ENCODE measurements around the gene HSPBP1. TPM values are rescaled to one million over a fixed set of nuclear protein-coding genes. Genes with fewer than 3 reads are reported as not detected.

The HSPBP1 gene
- total and polyA plus RNA-seq, 2 of the 13 experiments (the other 11 are each of a cell fraction or from before 2014, with no cell fraction given), result 22.3 to 33.7 TPM

DNA sequence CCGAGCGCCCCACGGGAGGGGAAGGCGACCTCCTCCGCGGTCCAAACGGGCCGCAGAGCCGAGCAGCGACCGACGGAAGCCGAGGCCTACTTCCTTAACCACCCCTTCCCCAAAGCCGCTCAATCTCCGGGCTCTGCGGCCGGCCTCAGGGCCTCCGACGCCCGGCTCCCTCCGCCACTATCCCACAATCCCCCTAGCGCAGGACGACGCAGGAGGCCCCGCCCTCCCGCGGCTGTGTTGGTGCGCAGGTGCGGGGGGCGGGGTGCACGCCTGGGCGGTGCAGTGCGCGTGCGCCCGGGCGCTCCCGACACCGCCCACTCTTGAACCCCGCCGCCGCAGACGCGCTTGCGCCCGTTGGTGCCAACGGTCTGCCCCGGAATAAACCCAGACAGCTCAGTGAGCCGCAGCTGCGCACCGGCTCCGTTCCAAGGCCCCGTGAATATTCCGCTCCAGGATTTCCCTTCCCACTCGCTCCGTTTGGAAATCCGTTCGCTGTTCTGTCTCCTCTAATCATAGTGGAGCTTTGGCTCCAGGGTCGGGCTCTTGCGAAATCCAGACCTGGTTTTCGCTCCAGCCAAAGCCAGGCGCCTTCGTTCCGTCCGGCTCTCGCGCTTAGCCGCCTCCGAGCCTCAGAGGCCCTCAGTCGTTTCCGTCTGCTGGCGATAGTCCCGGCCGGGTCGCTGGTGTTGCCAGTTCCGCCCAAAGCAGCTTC, 20.9 kb downstream of the HSPBP1 start, which contains the start of gene PPP6R1 (continued):
- no peak for TF ChIP-seq PLRG1 (conservative IDR thresholded peaks at IDR 0.05)
- no peak for TF ChIP-seq ZNF121 (CRISPR knock-in tag; IDR thresholded peaks at IDR 0.05)
- TF ChIP-seq, protein P1, sequence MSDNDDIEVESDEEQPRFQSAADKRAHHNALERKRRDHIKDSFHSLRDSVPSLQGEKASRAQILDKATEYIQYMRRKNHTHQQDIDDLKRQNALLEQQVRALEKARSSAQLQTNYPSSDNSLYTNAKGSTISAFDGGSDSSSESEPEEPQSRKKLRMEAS (IDR thresholded peaks at IDR 0.05), result peak; percentile 65
- no peak for TF ChIP-seq ZNF382 (CRISPR knock-in tag; IDR thresholded peaks at IDR 0.05; ENCODE audit: borderline replicate concordance)
- TF ChIP-seq CHD4 (IDR thresholded peaks at IDR 0.05; ENCODE audit: borderline replicate concordance, low read length), result no peak
- peak; percentile 94 for TF ChIP-seq HNRNPLL (IDR thresholded peaks at IDR 0.05; ENCODE audit: low read depth, low read length, poor library complexity, severe bottlenecking)
- no peak for TF ChIP-seq GATA4 (IDR thresholded peaks at IDR 0.05; ENCODE audit: borderline replicate concordance, low read depth)
- TF ChIP-seq KLF9 (CRISPR knock-in tag; IDR thresholded peaks at IDR 0.05; ENCODE audit: low read depth), result no peak; the same call in 1 of the 2 replicates
- TF ChIP-seq ZNF274 (CRISPR knock-in tag; IDR thresholded peaks at IDR 0.05), result no peak
- no peak for TF ChIP-seq NCOA5 (CRISPR knock-in tag; IDR thresholded peaks at IDR 0.05)
- no peak for TF ChIP-seq GLI4 (CRISPR knock-in tag; IDR thresholded peaks at IDR 0.05; ENCODE audit: borderline replicate concordance)
- peak; percentile 26; the same call in 1 of the 2 replicates for TF ChIP-seq ZBTB42 (CRISPR knock-in tag; IDR thresholded peaks at IDR 0.05)
- TF ChIP-seq ZNF256 (CRISPR knock-in tag; conservative IDR thresholded peaks at IDR 0.05), result 0 out of 2 replicates have a peak, but pooled peaks have one; percentile 39
- TF ChIP-seq ZNF143 (CRISPR knock-in tag; IDR thresholded peaks at IDR 0.05), result peak; percentile 84
- TF ChIP-seq ZNF766 (CRISPR knock-in tag; IDR thresholded peaks at IDR 0.05; ENCODE audit: borderline replicate concordance), result peak; percentile 95; the same call in 1 of the 2 replicates
- peak; percentile 54 for TF ChIP-seq NFYC (CRISPR knock-in tag; IDR thresholded peaks at IDR 0.05)
- TF ChIP-seq SOX13 (IDR thresholded peaks at IDR 0.05), result no peak
- peak in 1 of 2 experiments; percentile 55; a peak in 2 of 4 replicates for TF ChIP-seq SOX13 (CRISPR knock-in tag; conservative IDR thresholded peaks at IDR 0.05 in 1 of 2, IDR thresholded peaks at IDR 0.05 in 1 of 2)
- TF ChIP-seq, protein P2, sequence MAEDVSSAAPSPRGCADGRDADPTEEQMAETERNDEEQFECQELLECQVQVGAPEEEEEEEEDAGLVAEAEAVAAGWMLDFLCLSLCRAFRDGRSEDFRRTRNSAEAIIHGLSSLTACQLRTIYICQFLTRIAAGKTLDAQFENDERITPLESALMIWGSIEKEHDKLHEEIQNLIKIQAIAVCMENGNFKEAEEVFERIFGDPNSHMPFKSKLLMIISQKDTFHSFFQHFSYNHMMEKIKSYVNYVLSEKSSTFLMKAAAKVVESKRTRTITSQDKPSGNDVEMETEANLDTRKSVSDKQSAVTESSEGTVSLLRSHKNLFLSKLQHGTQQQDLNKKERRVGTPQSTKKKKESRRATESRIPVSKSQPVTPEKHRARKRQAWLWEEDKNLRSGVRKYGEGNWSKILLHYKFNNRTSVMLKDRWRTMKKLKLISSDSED (CRISPR knock-in tag; IDR thresholded peaks at IDR 0.05), result no peak
- peak; percentile 84 for TF ChIP-seq HOXD1 (CRISPR knock-in tag; IDR thresholded peaks at IDR 0.05)
- peak; percentile 83 for TF ChIP-seq HDAC1 (CRISPR knock-in tag; IDR thresholded peaks at IDR 0.05)
- TF ChIP-seq, protein P3, sequence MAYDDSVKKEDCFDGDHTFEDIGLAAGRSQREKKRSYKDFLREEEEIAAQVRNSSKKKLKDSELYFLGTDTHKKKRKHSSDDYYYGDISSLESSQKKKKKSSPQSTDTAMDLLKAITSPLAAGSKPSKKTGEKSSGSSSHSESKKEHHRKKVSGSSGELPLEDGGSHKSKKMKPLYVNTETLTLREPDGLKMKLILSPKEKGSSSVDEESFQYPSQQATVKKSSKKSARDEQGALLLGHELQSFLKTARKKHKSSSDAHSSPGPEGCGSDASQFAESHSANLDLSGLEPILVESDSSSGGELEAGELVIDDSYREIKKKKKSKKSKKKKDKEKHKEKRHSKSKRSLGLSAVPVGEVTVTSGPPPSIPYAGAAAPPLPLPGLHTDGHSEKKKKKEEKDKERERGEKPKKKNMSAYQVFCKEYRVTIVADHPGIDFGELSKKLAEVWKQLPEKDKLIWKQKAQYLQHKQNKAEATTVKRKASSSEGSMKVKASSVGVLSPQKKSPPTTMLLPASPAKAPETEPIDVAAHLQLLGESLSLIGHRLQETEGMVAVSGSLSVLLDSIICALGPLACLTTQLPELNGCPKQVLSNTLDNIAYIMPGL (CRISPR knock-in tag; IDR thresholded peaks at IDR 0.05; ENCODE audit: borderline replicate concordance in 1 of 2, low read depth in 1 of 2), result peak; percentile 35 to 76; a peak in 3 of 4 replicates
- 0 out of 2 replicates have a peak, but pooled peaks have one; percentile 51 for TF ChIP-seq TMF1 (CRISPR knock-in tag; IDR thresholded peaks at IDR 0.05; ENCODE audit: low read depth)
- no peak for TF ChIP-seq PCBP2 (optimal IDR thresholded peaks at IDR 0.05; ENCODE audit: low read depth, low read length, poor library complexity, severe bottlenecking)
- no peak for TF ChIP-seq MTA3 (CRISPR knock-in tag; IDR thresholded peaks at IDR 0.05)
- TF ChIP-seq, protein P4, sequence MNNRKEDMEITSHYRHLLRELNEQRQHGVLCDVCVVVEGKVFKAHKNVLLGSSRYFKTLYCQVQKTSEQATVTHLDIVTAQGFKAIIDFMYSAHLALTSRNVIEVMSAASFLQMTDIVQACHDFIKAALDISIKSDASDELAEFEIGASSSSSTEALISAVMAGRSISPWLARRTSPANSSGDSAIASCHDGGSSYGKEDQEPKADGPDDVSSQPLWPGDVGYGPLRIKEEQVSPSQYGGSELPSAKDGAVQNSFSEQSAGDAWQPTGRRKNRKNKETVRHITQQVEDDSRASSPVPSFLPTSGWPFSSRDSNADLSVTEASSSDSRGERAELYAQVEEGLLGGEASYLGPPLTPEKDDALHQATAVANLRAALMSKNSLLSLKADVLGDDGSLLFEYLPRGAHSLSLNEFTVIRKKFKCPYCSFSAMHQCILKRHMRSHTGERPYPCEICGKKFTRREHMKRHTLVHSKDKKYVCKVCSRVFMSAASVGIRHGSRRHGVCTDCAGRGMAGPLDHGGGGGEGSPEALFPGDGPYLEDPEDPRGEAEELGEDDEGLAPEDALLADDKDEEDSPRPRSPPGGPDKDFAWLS (CRISPR knock-in tag; IDR thresholded peaks at IDR 0.05; ENCODE audit: borderline replicate concordance), result no peak
- TF ChIP-seq CBX5 (CRISPR knock-in tag; IDR thresholded peaks at IDR 0.05; ENCODE audit: borderline replicate concordance), result peak; percentile 89

Measured in HepG2 (cell line).